CD4-positive, alpha-beta T cell treated with Interleukin-10 for 1 hour (primary cell): ENCODE data around the gene TRMT2A.
"Not testable (repeated sequence)": the region's sequence is repeated elsewhere in the genome, so short reads cannot be mapped to it uniquely, and the experiment has no call there.

Experiments used
- DNase-seq: peaks from one replicate; pipeline ENCODE4 v3.0.0-alpha.2; 2020

The TRMT2A gene

GRCh38 chr22:20084547-20085413 is 32.2 kb downstream of the TRMT2A start:
- DNase-seq = no peak

- DNase-seq = no peak
Measured at GRCh38 chr22:20083891-20084546, 33.0 kb downstream of the TRMT2A start.

- DNase-seq = no peak
Measured at GRCh38 chr22:20083157-20083890, 33.7 kb downstream of the TRMT2A start.

- DNase-seq = no peak
Measured at GRCh38 chr22:20080776-20081654, 36.0 kb downstream of the TRMT2A start.

- peak; percentile 75 for DNase-seq
Measured at GRCh38 chr22:20080445-20080775, 36.6 kb downstream of the TRMT2A start.

- peak; percentile 71 for DNase-seq
Measured at GRCh38 chr22:20079745-20080444, 37.1 kb downstream of the TRMT2A start, which contains the start of gene DGCR8. DGCR8 (plus strand) TSS chr22:20080241; CDS start chr22:20085964, 5,723 bp downstream.

GRCh38 chr22:20076627-20077172 is 40.3 kb downstream of the TRMT2A start:
- DNase-seq = no peak

GRCh38 chr22:20071524-20071972 is 45.5 kb downstream of the TRMT2A start:
- DNase-seq = no peak

GRCh38 chr22:20069331-20070042 is 47.5 kb downstream of the TRMT2A start:
- no peak for DNase-seq

GRCh38 chr22:20068640-20069039 is 48.4 kb downstream of the TRMT2A start:
- no peak for DNase-seq

GRCh38 chr22:20067384-20067682 is 49.7 kb downstream of the TRMT2A start:
- DNase-seq = not testable (repeated sequence)

GRCh38 chr22:20066617-20067383 is 50.2 kb downstream of the TRMT2A start:
- no peak for DNase-seq

- DNase-seq = no peak
Measured at GRCh38 chr22:20065896-20066616, 51.0 kb downstream of the TRMT2A start.

- DNase-seq = no peak
Measured at GRCh38 chr22:20064545-20065262, 52.3 kb downstream of the TRMT2A start.

- DNase-seq = no peak
Measured at GRCh38 chr22:20064140-20064480, 52.9 kb downstream of the TRMT2A start.

- no peak for DNase-seq
Measured at GRCh38 chr22:20063271-20064139, 53.5 kb downstream of the TRMT2A start.

GRCh38 chr22:20062766-20063083 is 54.3 kb downstream of the TRMT2A start:
- no peak for DNase-seq
